Left lung (tissue), 10 donors: Measurements from ENCODE around the gene MAP3K7CL. TPM values are rescaled to one million over a fixed set of nuclear protein-coding genes. Genes with fewer than 3 reads are reported as not detected.

ENCODE experiments used
- ATAC-seq: fragments of 200-7000 bp; cut with Tn5 transposase; one replicate; pipeline ENCODE4 v1.9.1; 2020; ENCODE audit warnings: moderate library complexity
- DNase-seq, 4 donors: peaks; one replicate each; pipeline ENCODE4 v3.0.0-alpha.2; 2013 to 2020
- H3K27ac ChIP-seq, 2 donors: fragments of 200-600 bp; sonication (generic) in 1 of 2; one replicate each; pipeline versions ENCODE4 v1.5.0 to v1.8.0; 2020 to 2021
- H3K27me3 ChIP-seq, 2 donors: fragments of 200-600 bp; sonication (generic) in 1 of 2; one replicate each; pipeline versions ENCODE4 v1.5.0 to v1.8.0; 2020 to 2021
- H3K36me3 ChIP-seq, 2 donors: fragments of 200-600 bp; sonication (generic) in 1 of 2; one replicate each; pipeline versions ENCODE4 v1.5.0 to v1.8.0; 2020 to 2021
- H3K4me1 ChIP-seq, 2 donors: fragments of 200-600 bp; one replicate each; pipeline ENCODE4 v1.8.0; 2021
- H3K4me3 ChIP-seq, 2 donors: fragments of 200-600 bp; sonication (generic) in 1 of 2; one replicate each; pipeline versions ENCODE4 v1.5.0 to v1.8.0; 2020 to 2021; ENCODE audit warnings: mild to moderate bottlenecking in 1 of 2
- H3K9me3 ChIP-seq, 2 donors: fragments of 200-600 bp; sonication (generic) in 1 of 2; one replicate each; pipeline versions ENCODE4 v1.5.0 to v1.8.0; 2020 to 2021
- intact Hi-C, 2 donors: fragments of 100-400 bp; cut with DNase I; formaldehyde crosslinking; loops; one replicate each; pipeline versions ENCODE4 v1.11.2 to v1.14.2; 2022
- polyA plus RNA-seq, 6 donors: library from polyadenylated mRNA; unstranded; fragments of 120-200 nt; gene quantifications; one replicate each; pipeline ENCODE4 v1.2.1, GENCODE V29; 2013; ENCODE audit not compliant: insufficient read length in 6 of 6
- total RNA-seq, 2 donors: library from RNA; stranded (reverse); fragmentation: NEBNext Ultra II Directional; extraction: Animal tissue kit (Norgen Biotek cat#: 25700); gene quantifications; one replicate each; pipeline ENCODE4 v1.2.1, GENCODE V29; 2021
- TF ChIP-seq, protein P1 (sequence below), 2 donors: fragments of 200-600 bp; sonication (generic) in 1 of 2; IDR thresholded peaks; one replicate each; pipeline versions ENCODE4 v1.5.0 to v1.8.0; 2021; ENCODE audit warnings: antibody characterized with exemption in 2 of 2
- donor health status: DM: no; HTN: yes; CAD: no.
- donor health status: DM: no; HTN: no; CAD: no.

Gene MAP3K7CL
- total and polyA plus RNA-seq, 8 donors: 5.0 to 8.5 (median 6.8) TPM

DNA sequence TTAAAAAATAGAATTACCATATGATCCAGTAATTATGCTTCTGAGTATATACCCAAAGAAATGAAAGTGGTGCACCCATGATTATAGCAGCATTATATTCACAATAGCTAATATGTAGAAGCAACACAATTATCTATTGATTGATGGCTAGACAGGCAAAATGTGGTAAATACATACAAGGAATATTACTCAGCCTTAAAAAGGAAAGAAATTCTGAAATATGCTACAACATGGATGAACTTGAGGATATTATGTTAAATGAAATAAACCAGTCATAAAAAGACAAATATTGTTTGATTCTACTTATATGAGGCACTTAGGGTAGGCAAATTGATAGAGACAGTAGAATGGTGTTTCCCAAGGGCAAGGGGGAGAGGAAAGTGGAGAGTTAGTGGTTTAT is 80.8 kb downstream of the MAP3K7CL start:
- Histone ChIP-seq H3K27me3 (no peaks in the 10 kb centered on the region), H3K27ac (no peak overlapping the region), H3K36me3 (no peaks in the 10 kb centered on the region), H3K4me3 (no peak overlapping the region), H3K4me1 (peaks cover 0 to 8% of the 10 kb centered on the region in 2 donors), H3K9me3 (no peaks in the 10 kb centered on the region)
- intact Hi-C loops: no loop called here
- ATAC-seq (no peak), DNase-seq (no peak)
- TF ChIP-seq, protein P1, sequence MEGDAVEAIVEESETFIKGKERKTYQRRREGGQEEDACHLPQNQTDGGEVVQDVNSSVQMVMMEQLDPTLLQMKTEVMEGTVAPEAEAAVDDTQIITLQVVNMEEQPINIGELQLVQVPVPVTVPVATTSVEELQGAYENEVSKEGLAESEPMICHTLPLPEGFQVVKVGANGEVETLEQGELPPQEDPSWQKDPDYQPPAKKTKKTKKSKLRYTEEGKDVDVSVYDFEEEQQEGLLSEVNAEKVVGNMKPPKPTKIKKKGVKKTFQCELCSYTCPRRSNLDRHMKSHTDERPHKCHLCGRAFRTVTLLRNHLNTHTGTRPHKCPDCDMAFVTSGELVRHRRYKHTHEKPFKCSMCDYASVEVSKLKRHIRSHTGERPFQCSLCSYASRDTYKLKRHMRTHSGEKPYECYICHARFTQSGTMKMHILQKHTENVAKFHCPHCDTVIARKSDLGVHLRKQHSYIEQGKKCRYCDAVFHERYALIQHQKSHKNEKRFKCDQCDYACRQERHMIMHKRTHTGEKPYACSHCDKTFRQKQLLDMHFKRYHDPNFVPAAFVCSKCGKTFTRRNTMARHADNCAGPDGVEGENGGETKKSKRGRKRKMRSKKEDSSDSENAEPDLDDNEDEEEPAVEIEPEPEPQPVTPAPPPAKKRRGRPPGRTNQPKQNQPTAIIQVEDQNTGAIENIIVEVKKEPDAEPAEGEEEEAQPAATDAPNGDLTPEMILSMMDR (IDR thresholded peaks at IDR 0.05): no peak

DNA sequence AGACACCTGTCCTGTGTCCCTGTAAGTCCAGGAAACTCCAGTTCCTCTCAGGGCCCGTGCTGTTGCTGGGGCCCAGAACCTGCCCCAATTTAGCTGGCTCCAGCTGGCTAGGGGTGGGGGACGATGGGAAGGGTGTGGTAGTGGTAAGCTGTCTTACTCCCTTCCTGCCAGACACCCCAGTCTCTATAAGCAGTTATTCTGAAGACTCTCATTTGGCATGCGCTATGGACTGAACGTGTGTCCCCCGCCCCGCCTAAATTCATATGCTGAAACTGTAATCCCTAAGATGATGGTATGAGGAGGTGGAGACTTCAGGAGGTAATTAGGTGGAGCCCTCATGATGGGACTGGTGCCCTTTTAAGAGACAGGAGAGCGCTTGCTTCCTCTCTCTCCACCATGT is 82.0 kb downstream of the MAP3K7CL start:
- TF ChIP-seq, protein P1 (IDR thresholded peaks at IDR 0.05): no peak
- Histone ChIP-seq H3K36me3 (no peaks in the 10 kb centered on the region), H3K4me3 (no peak overlapping the region), H3K9me3 (no peaks in the 10 kb centered on the region), H3K27me3 (no peaks in the 10 kb centered on the region), H3K27ac (no peak overlapping the region), H3K4me1 (peaks cover 0 to 18% of the 10 kb centered on the region in 2 donors)
- intact Hi-C loops: no loop called here
- no peak for DNase-seq
- ATAC-seq: no peak

DNA sequence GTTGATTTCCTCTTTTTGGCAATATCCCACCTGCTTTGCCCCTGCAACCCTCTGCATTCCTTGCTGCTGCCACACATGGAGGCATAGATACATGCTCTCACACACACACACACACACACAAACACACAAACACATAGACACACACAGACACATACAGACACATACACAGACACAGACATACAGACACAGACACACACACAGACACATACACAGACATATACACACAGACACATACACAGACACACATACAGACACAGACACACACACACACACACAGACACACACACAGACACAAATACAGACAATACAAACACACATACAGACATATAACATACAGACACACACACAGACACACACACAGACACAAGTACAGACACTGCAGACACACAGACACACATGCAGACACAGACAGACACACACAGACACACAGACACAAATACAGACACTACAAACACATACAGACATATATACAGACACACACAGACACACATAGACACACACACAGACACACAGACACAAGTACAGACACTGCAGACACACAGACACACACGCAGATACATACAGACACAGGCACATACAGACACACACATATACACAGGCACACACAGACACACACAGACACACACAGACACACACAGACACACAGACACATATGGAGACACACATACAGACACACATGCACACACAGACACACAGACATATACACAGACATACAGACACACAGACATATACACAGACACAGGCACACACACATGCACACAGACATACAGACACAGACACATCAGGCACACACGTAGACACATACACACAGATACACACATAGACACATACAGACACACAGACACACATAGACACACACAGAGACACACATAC is 83.3 kb downstream of the MAP3K7CL start:
- ATAC-seq (no peak), DNase-seq (no peak)
- Histone ChIP-seq H3K9me3 (no peaks in the 10 kb centered on the region), H3K4me1 (peaks cover 0 to 30% of the 10 kb centered on the region in 2 donors), H3K27me3 (no peaks in the 10 kb centered on the region), H3K4me3 (no peak overlapping the region), H3K36me3 (no peaks in the 10 kb centered on the region), H3K27ac (no peak overlapping the region)
- TF ChIP-seq, protein P1 (IDR thresholded peaks at IDR 0.05): no peak
- intact Hi-C loops: no loop called here

DNA sequence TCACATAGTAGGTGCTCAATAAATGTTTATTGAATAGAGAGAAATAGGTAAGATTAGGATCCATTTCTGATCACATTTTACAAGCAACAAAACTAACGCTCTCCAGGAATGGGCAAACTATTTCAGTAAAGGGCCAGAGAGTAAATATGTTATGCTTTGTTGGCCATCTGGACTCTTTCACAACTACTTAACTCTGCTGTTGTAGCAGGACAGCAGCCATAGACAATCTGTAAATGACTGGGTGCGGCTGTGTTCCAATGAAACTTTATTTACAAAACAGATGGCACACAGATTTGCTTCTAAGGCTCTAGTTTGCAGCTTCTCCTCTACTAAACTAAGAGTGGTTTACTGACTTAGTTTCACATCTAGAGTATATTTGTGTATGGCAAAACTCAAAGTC is 85.3 kb downstream of the MAP3K7CL start:
- H3K4me3 ChIP-seq: no peak overlapping the region
- H3K9me3 ChIP-seq: no peaks in the 10 kb centered on the region
- no peak overlapping the region for H3K27ac ChIP-seq
- no peaks in the 10 kb centered on the region for H3K27me3 ChIP-seq
- intact Hi-C loops: no loop called here
- ATAC-seq: no peak
- peaks cover 0 to 34% of the 10 kb centered on the region in 2 donors for H3K4me1 ChIP-seq
- no peaks in the 10 kb centered on the region for H3K36me3 ChIP-seq
- TF ChIP-seq, protein P1 (IDR thresholded peaks at IDR 0.05): no peak
- DNase-seq: peak in 2 of 4 donors; percentile 56 to 70

DNA sequence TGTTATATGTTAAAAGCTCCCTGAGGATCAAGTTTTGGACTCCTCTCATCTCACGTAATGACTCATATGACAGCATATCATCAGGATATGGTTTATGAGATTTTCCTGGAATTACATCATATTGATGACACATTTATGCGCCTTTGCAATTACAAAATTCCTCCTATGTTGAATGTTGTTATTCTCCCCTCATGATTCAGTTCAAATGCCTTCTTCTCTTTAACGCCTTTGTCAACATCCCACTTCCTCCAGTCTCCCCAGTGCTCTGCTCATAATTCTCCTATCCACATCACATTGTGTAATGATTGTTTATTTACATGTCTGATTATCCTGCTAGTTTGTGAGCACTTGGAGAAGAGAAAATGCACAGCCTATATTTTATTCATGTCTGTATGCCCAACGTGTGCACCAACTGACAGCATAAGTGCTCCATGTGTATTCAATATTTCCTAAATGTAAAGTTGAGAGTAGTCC is 87.4 kb downstream of the MAP3K7CL start:
- H3K36me3 ChIP-seq: no peaks in the 10 kb centered on the region
- H3K27me3 ChIP-seq: no peaks in the 10 kb centered on the region
- no peak overlapping the region for H3K4me3 ChIP-seq
- TF ChIP-seq, protein P1 (IDR thresholded peaks at IDR 0.05): no peak
- peak; percentile 77 for ATAC-seq
- peak in 2 of 4 donors; percentile 50 to 68 for DNase-seq
- H3K4me1 ChIP-seq: peaks cover 0 to 34% of the 10 kb centered on the region in 2 donors
- H3K27ac ChIP-seq: peak overlapping the region in 1 of 2 donors; percentile 11
- intact Hi-C loops: no loop called here
- H3K9me3 ChIP-seq: no peaks in the 10 kb centered on the region
